Neural cell (in vitro differentiated cells): ENCODE data around the gene APOD.
"Not testable (repeated sequence)": the region's sequence is repeated elsewhere in the genome, so short reads cannot be mapped to it uniquely, and the experiment has no call there.

Experiments used
- CTCF ChIP-seq: fragments of 450-650 bp; IDR thresholded peaks from 2 replicates; pipeline ENCODE4 v1.5.1; 2014; ENCODE audit warnings: antibody characterized with exemption, mild to moderate bottlenecking, moderate library complexity; ENCODE audit not compliant: poor library complexity, severe bottlenecking
- EZH2 ChIP-seq: fragments of 200-600, 300-800 bp; shearing (Covaris generic), sonication (generic); IDR thresholded peaks from 2 replicates; pipeline ENCODE4 v1.6.1; 2014; ENCODE audit warnings: antibody characterized with exemption, low read length, borderline replicate concordance, mild to moderate bottlenecking; ENCODE audit not compliant: insufficient read depth, poor library complexity, severe bottlenecking
- POLR2AphosphoS5 ChIP-seq: IDR thresholded peaks from 2 replicates; pipeline ENCODE4 v1.6.1; 2012

- not testable (repeated sequence) for TF ChIP-seq EZH2, CTCF, POLR2AphosphoS5
These were observed 44.0 kb upstream of the APOD start for GRCh38 chr3:195627515-195628385.
